Stimulated activated CD8-positive, alpha-beta memory T cell treated with anti-CD3 and anti-CD28 coated beads, Interleukin-4, amount 100 ng/mL, for 1 hour (primary cell): ENCODE results near the gene UBQLN4.

Experiments
- DNase-seq, 2 donors: peaks; one replicate each; pipeline ENCODE4 v3.0.0-alpha.2; 2020; ENCODE audit warnings: low read depth in 2 of 2, low spot score in 1 of 2

Gene UBQLN4

DNA sequence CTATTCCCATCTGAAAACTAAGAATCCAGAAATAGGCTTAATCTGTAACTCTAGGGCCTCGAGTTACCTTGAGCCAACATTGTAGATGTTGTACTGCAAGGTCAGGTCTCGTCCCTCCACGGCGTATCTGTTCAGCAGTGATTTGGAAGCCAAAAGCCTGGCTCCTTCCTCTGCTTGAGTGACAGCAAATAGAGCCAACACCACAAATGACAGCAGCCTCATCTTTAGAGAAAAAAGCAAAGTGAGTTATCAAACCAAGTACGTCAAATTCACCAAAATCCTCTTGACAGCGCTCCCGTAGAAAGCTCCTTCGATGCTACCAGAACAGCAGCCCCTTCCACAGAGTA, 33.7 kb downstream of the UBQLN4 start:
- no peak for DNase-seq

GRCh38 chr1:156014829-156015228, 38.8 kb downstream of the UBQLN4 start:
- DNase-seq, result no peak

GRCh38 chr1:156012051-156012817, 41.4 kb downstream of the UBQLN4 start:
- DNase-seq, result no peak

DNA sequence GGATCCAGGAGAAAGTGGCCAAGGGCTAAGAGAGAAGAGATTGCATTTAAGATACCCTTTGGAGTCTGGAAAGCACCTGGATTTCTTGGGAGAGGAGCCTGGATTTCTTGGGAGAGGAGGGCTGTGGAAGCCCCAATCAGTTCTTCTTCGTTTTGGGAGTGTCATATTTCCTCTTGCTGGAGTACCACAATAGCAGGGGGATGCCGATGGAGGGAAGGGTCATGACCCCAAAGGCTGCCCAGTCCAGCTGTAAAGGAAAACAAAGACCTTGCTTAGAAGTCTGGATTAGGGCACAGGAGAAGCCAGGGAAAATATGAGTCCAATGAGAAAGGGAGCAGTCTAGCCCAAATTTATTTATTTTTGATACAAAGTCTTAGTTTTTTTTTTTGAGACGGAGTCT, 44.2 kb downstream of the UBQLN4 start:
- no peak for DNase-seq

DNA sequence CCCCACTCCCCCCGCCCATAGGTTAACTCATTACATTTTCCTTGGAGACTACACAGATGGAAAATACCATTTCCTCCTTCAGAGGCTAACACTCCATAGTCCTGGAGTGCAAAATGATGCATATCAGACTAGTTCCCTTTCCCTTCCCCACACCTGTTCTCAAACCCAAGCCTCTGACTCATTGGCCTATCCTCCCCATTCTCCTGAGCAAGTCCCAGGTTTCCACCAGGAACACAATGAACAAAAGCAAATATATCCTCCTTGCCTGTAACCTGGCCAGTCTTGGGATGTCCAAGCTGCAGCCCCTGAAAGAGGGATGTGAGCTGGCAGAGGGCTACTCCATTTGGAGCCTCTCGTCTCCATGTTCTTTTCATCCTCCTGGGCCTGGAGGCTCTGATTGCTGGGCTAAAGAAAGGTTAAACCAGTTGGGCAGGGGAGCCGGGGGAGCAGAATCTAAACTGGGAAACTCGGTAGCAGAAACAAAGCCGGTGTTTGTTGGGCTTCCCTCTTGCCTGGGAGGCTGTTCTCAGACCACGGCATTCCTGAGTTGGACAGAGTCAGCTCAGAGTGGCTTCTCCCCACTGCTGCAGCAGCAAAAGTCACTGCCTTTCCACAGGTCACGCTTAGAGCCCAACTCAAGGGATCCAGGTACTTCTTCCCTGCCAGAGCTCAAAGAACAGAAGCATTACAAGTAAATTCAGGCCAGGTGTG, 46.8 kb downstream of the UBQLN4 start:
- no peak for DNase-seq

DNA sequence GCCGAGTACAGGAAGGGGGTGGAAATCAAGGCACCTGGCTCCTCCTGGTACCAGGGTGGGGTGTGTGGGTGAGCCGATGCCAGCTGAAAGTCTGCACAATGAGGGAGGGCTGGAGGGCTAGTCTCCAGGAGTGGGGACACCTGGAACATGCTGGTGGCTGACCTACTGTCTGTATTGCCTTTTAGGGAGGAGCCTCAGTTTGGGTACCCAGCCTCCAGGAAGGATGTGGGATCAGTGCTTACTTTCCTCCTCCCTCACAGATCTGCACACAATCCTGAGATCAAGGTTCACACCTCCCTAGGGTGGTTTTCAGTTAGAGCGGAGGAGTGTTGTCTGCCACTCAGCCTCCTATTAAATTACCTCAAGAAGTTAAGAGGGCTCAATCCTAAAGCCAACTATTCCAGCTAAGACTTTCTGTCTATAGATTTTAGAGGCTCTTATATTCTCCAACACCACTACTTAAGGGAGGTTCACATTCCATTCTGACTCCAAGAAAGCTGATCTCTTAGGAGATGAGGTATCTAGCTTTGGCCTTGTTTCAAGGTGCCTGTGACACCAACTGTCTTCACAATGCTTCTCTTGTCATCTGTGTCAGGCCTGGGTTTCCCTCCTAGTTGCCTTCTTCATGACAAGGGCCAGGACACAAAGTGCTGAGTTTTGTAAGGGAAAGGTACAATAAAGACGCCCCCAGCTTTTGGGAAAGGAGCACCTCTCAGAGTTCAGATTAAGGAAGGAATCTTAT, 48.6 kb downstream of the UBQLN4 start:
- DNase-seq, result no peak

DNA sequence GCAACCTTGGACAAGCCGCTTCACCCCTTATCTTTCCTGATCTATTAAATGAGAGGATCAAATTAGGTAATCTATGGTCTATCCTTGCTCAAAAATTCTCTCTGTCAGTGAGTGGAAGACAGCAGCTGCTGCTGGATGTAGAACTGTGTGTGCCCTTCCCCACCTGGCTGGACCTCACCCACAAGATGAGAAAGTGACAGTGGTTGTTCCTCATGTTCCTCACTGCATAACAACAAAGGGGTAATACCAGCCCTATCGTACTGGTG, 49.7 kb downstream of the UBQLN4 start:
- DNase-seq, result no peak

DNA sequence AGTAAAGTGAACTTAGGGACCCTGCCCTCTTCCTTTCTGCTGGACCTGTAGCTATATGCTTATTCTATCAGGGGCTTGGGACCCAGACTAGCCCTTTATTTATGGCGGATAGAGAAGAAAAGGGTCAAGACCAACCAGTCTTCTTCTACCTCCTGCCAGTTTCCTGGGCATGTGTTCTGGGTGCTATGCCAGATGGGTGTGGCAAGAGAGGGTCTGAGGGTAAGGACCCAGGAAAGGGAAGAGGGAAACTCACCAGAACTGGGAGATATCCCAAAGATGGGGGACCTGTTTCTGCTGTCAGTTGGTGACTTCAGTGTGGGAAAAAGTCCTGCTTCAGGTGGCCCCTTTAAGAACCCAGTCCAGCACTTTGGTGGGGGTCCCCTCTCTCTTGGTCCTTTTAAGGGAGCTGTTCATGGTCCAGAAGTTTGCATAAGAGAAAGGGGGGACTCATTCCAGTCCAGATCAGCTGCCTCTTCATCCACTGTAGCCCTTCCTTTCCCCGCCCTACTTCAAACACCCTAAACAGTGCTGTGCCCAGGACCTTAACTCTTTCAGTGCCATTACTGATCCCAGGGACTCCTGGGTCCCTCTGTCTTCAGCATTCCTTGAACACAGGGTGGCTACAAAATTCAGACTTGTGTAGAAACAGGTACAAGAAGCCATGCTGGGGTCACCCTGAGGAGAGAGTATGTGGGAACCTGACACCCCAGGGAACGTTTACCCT, 51.2 kb downstream of the UBQLN4 start:
- no peak for DNase-seq

DNA sequence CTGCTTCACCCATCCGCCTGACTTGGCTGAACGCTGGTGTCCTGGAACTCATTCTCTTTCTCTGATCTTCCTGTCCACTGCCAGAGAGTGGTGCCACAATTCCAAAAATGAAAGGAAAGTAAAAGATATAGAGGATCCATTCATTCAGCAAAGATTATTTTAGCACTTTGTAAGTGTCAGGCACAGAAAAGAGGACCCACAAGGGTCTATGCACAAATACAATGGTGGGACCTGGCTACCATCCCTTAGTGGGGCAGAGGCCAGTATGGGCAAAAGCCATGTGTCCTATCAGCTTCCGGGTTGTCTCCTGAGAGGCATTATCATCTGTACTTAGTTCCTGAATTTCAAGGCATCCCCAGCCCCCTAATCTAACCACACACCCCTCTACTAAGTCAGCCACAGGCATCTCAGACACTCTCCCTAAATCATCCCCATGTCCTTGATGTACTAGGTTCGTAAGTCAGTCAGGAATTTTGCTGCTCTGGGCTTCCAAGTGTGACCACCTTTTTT, 51.9 kb downstream of the UBQLN4 start:
- DNase-seq, result no peak

DNA sequence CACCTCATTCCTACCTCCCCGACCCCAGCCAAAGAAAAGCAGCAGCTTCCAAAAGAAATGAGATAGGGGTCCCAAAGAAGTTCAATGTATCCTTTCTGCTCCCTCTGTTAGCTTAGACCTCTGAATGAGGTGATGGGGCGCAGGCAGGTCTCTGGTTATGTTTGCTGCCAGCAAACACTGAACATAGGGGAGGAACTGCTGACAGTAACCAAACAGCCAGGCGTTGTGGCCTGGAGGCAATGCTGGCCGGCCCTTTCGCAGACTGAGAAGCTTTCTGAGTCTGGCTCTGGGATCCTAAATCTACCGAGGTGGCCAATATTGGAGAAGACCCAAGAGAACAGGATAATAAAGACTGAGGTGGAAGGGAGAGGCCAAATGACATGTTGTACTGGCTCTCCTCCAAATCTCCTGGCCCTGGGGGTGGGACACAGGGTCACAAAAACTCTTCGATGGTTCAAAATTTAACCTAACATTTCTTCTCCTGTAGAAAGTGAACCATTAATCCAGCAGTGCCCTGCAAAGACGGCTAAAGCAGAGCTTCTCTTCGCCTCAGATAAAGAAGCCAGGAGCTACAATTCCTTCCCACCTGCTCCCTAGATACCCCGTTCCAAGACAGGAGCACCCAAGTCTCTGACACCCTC, 52.5 kb downstream of the UBQLN4 start:
- DNase-seq, result no peak

DNA sequence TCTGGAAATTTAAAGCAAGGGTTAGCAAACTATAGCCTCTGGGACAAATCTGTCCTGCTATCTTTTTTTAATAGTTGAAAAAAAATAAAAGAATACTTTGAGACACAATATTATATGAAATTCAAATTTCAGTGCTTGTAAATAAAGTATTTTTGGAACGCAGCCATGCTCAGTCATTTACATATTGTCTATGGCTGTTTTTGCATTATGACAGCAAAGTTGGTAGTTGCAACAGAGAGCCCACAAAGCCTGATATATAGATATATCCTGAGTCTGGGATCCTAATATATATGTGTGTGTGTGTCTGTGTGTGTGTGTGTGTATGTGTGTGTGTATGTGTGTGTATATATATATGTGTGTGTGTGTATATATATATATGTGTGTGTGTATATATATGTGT, 53.6 kb downstream of the UBQLN4 start:
- no peak for DNase-seq

DNA sequence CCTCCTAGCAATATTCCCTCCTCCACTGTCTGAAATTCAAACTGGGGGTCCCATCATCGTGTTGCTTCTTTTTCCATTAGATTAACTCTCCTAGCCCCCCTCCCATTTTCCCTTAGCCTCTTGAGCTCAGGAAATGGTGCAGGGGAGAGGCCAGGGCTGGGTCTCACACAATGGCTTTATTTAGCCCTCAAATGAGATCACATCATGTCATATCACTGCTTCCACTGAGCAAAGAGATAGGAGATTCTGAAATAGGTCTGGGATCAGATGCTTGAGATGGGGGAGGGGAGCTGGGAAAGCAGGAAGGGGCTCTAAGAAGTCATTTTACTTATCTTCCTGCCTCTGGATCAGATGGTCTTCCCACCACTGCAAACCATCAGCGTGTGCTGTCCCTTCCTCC, 57.4 kb downstream of the UBQLN4 start:
- DNase-seq, result no peak

GRCh38 chr1:155993595-155993994, 60.0 kb downstream of the UBQLN4 start:
- DNase-seq, result no peak

DNA sequence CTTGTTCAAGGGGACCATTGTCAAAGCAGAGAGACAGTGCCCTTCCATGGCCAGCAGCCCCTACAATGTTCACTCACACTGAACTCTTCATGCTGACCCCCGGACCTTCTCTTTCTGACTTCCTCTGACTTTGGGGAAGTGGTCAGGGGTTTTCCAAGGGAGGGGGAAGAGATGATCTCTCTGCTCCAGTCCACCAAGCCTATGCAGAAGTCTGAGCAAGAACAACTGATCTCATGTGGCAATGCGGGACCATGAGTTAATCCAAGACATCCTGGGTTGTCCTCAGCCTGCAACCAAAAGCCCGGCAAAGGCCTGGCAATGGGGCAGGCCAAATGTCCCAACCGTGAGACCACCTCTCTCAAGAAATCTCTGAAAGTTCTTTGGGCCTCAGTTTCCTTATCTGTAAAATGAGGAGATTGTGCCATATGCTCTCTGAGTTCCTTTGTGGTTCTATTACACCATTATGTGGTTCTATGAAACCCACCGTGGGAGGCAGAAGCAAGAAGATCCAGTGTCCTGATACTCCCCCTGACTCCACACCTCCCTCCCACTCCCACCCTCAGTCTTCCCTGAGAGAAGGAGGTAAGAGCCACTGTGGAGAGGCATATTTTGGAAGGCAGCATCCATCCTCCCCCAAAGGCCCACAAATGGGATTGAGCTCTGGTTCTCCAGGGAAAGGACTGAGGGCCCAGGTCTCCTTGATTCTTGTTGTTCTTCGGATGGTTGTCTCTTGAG, 63.4 kb downstream of the UBQLN4 start:
- DNase-seq, result no peak

DNA sequence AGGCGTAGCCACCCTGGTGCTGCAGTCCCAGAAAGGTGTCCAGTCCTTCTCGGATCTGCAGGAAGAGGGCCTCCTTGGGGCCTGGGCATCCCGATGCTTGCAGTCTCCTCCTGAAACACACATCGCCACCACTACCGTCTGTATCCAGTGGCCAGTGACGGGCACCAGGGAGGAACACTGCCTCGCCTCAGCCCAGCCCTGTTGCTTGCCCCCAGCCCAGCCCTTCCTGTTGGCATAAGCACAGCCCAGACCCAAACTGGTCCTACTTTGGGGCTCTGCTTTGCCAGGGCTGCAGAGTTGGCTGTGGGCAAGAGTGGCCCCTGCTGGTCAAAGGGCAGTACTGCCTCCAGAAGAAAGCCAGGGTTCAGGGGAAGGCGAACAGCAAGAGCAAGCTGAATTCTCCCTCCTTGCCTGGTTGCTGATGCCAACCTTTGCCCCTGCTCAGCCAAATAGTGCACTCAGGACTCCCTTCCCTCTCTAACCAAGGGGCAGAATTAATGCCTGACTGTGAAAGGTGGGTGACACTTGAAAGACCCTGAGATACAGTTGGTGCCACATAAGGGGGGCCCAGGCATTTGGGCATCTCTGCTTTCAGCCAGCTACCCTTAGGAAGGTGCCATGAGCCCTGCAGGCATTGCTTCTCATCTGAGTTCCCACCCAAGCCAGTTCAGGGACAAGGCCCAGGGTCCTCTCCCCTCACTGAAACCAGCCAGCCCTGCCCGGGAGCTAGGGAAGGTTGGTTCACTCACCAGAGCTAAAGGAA, 64.2 kb downstream of the UBQLN4 start:
- peak in 1 of 2 donors; percentile 57 for DNase-seq
